Measurements from ENCODE around the gene PPP3R1. TPM values are rescaled to one million over a fixed set of nuclear protein-coding genes. Genes with fewer than 3 reads are reported as not detected.

Gene PPP3R1
- total RNA-seq, 3 donors from 2014 or later: 73.5 to 84.0 (median 74.2) TPM

DNA sequence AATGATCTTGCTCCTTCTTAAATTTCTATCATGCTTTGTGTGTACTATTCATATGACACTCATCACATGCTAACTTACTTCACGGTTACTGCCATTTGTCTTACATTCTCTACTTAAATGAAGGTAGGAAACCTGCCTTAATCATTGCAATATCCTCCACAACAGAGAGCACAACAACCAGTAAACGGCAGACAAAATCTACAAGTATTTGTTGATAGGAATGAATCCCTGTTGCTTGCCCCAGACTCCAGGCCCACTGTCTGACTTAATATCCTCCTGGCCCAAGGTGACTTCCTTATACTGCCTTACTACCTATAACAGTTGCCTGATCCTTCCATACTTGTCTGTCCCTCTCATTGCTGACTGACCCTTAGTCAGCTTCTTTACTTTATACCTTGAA is 3.5 kb downstream of the PPP3R1 start:
- Mint-ChIP-seq H3K9me3 (no peaks in the 10 kb centered on the region), H3K27me3 (ENCODE audit: low read depth) (no peaks in the 10 kb centered on the region), H3K36me3 (ENCODE audit: insufficient read depth) (peaks cover 6% of the 10 kb centered on the region), H3K4me3 (no peak overlapping the region), H3K4me1 (ENCODE audit: low read depth) (peaks cover 17% of the 10 kb centered on the region)
- no peak for ATAC-seq
- no peak for DNase-seq

- Mint-ChIP-seq H3K4me3 (no peak overlapping the region), H3K9me3 (no peaks in the 10 kb centered on the region), H3K36me3 (ENCODE audit: insufficient read depth) (peaks cover 6% of the 10 kb centered on the region), H3K27me3 (ENCODE audit: low read depth) (no peaks in the 10 kb centered on the region), H3K4me1 (ENCODE audit: low read depth) (peaks cover 13% of the 10 kb centered on the region)
- ATAC-seq (no peak), DNase-seq (no peak)
These were observed 4.0 kb downstream of the PPP3R1 start for GRCh38 chr2:68248361-68248760.

DNA sequence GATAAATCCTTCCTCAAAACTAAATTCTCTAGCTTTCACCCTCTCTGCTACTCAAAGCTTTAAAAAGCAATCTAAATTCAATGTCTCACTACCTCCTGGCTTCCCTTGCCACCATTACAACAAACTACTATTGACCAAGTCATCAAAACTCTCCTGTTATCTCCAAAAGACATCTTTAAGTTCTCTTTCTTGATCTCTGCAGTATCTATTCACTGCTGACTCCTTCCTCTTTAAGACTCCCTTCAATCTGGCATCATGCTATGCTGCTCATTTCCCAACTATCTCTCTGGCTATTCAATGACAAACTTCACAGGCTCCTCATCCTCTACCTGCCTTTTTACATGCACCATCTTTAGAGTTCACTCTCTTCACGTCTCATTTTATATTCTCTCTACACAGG is 5.9 kb downstream of the PPP3R1 start:
- peaks cover 20% of the 10 kb centered on the region for H3K4me1 Mint-ChIP-seq (ENCODE audit: low read depth)
- ATAC-seq (no peak), DNase-seq (no peak)
- peaks cover 5% of the 10 kb centered on the region for H3K36me3 Mint-ChIP-seq (ENCODE audit: insufficient read depth)
- no peaks in the 10 kb centered on the region for H3K9me3 Mint-ChIP-seq
- H3K4me3 Mint-ChIP-seq: no peak overlapping the region
- H3K27me3 Mint-ChIP-seq (ENCODE audit: low read depth): no peaks in the 10 kb centered on the region

DNA sequence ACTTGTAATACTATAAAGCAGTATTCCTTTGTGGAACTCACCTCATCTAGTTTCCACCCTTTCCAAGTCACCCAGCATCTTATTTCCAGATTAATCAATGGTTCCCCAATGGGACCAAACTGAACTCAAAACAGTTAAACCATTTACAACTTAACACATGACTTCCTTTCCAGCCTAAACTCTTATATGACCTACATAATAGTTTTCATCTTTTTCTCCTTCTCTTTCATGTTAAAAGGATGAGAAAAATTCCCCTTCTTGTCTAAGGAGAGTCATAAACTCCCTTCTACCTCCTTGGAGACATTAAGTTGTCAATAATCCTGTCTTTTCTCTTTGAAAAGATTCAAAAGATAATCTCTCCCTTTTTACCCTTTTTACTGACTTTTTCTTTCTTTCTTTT is 6.7 kb downstream of the PPP3R1 start:
- H3K4me1 Mint-ChIP-seq (ENCODE audit: low read depth): peaks cover 26% of the 10 kb centered on the region
- no peaks in the 10 kb centered on the region for H3K27me3 Mint-ChIP-seq (ENCODE audit: low read depth)
- ATAC-seq: no peak
- no peak overlapping the region for H3K4me3 Mint-ChIP-seq
- H3K36me3 Mint-ChIP-seq (ENCODE audit: insufficient read depth): peaks cover 7% of the 10 kb centered on the region
- no peaks in the 10 kb centered on the region for H3K9me3 Mint-ChIP-seq
- no peak for DNase-seq

DNA sequence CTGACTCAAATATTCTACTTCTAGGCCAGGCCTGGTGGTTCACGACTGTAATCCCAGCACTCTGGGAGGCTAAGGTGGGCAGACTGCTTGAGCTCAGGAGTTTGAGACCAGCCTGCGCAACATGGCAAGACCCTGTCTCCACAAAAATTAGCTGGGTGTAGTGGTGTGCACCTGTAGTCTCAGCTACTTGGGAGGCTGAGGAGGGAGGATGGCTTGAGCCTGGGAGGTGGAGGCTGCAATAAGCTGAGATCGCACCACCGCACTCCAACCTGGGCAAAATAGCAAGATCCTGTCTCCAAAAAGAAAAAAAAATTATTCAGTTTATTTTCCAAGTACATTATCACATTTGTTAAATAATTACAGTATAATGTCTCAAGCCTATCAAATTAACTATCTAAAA is 7.3 kb downstream of the PPP3R1 start:
- peaks cover 8% of the 10 kb centered on the region for H3K36me3 Mint-ChIP-seq (ENCODE audit: insufficient read depth)
- no peak overlapping the region for H3K4me3 Mint-ChIP-seq
- no peaks in the 10 kb centered on the region for H3K9me3 Mint-ChIP-seq
- no peak for DNase-seq
- ATAC-seq: no peak
- H3K27me3 Mint-ChIP-seq (ENCODE audit: low read depth): no peaks in the 10 kb centered on the region
- peaks cover 27% of the 10 kb centered on the region for H3K4me1 Mint-ChIP-seq (ENCODE audit: low read depth)

GRCh38 chr2:68244456-68244855 is 7.9 kb downstream of the PPP3R1 start:
- Mint-ChIP-seq H3K4me3 (no peak overlapping the region), H3K9me3 (no peaks in the 10 kb centered on the region), H3K36me3 (ENCODE audit: insufficient read depth) (peaks cover 6% of the 10 kb centered on the region), H3K4me1 (ENCODE audit: low read depth) (peaks cover 27% of the 10 kb centered on the region), H3K27me3 (ENCODE audit: low read depth) (no peaks in the 10 kb centered on the region)
- DNase-seq (no peak), ATAC-seq (no peak)

DNA sequence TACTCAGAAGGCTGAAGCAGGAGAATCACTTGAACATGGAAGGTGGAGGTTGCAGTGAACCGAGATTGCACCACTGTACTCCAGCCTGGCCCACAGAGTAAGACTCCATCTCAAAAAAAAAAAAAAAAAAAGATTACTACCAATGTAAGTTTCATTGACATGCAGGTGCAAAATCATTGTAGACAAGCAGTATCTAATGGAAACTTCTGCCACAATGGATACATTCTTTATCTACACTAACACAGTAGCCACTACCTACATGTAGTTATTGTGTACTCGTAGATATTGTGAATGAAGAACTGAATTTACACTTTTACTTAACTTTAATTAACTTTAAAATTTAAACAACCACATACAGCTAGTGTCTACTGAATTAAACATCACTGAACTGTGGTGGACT is 10.6 kb downstream of the PPP3R1 start:
- Mint-ChIP-seq H3K27me3 (ENCODE audit: low read depth) (no peaks in the 10 kb centered on the region), H3K36me3 (ENCODE audit: insufficient read depth) (peaks cover 14% of the 10 kb centered on the region), H3K4me3 (no peak overlapping the region), H3K9me3 (no peaks in the 10 kb centered on the region), H3K4me1 (ENCODE audit: low read depth) (peaks cover 52% of the 10 kb centered on the region)
- ATAC-seq: no peak
- no peak for DNase-seq

DNA sequence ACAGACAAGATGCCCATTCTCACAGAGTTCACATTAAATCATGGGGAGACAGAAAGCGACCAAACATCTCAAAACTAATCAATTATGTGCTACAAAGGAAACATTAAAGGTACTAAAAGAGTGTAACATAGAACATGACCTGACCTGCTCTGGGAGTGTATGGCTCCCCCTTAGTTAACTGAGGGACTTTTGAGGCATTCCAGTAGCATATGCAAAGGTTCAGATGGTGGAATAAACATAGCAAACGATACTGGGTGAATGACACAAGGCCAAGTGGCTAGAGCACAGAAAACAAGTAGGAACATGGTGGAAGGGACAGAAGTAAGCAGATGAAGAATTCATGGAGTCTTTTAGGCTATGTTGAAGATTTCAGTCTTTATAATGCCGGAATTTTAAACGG is 11.9 kb downstream of the PPP3R1 start:
- peaks cover 65% of the 10 kb centered on the region for H3K4me1 Mint-ChIP-seq (ENCODE audit: low read depth)
- H3K36me3 Mint-ChIP-seq (ENCODE audit: insufficient read depth): peaks cover 14% of the 10 kb centered on the region
- no peaks in the 10 kb centered on the region for H3K9me3 Mint-ChIP-seq
- ATAC-seq: no peak
- no peaks in the 10 kb centered on the region for H3K27me3 Mint-ChIP-seq (ENCODE audit: low read depth)
- DNase-seq: no peak
- H3K4me3 Mint-ChIP-seq: no peak overlapping the region

DNA sequence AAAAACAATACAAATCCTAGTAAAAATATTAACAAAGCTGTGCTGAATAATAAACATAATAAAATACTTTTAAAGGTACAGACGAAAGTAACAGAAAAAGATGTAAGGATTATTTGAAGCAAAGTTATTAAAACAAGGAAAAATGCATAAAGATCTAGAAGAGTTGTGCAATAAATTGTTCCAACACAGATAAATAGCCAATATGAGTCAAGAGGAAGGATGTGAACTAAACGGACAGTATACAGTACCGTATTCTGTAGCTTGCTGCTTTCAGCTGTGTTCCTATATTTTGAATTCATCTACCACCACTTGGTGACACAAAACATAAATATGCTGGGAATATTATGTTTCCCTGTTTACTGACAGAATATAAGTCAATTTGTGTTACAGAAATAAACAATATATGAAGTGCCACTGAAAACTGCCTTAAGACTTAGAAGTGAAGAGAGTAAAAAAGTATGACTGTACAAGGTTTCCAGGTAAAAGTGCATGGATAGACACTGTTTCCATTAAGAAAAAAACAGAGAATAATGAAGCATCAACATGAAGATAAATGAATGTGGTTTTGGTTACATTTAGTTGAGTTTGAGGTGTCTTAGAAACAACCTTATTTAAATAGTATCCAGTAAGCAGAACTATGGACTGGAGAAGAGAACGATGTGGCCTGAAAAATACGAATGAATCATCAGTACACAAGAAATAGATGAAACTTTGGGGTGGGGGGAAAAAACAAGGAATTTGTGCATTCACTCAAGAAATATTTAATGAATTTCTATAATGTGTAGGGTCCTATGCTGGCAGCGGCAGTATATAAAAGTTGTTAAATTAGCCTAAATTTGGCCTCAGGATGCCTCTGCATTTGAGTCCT is 13.1 kb downstream of the PPP3R1 start:
- no peaks in the 10 kb centered on the region for H3K27me3 Mint-ChIP-seq (ENCODE audit: low read depth)
- peaks cover 77% of the 10 kb centered on the region for H3K4me1 Mint-ChIP-seq (ENCODE audit: low read depth)
- ATAC-seq (peak in 1 of 2 donors; percentile 27), DNase-seq (no peak)
- H3K4me3 Mint-ChIP-seq: peak overlapping the region; percentile 22
- peaks cover 17% of the 10 kb centered on the region for H3K36me3 Mint-ChIP-seq (ENCODE audit: insufficient read depth)
- no peaks in the 10 kb centered on the region for H3K9me3 Mint-ChIP-seq

DNA sequence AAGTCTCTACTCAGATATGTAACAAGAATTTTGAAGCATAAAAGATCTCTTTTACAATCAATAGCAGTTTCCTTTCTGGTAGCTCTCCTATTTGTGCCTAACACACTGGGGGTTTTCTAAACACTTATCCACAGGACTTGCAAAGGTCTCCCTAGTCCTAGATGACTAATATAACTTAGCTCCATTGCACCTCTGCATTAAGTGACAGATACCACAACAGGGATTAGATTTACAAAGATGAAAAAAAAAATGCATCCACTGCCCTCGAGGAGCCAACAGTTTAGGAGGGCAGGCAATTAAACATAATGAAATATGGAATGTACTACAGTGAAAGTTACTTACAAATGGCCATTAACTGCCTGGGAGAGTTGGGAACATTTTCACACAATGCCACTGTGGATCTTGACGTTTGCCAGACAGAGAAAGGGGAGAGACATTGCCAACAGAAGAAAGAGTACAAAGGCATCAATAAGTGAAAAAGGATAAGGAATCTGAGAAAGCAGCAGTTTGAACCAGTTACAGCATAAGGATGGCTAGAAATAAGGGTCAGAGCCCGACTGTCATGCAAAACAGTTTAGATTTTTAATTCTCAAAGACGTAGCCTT is 14.3 kb downstream of the PPP3R1 start:
- ATAC-seq: no peak
- no peaks in the 10 kb centered on the region for H3K27me3 Mint-ChIP-seq (ENCODE audit: low read depth)
- no peaks in the 10 kb centered on the region for H3K9me3 Mint-ChIP-seq
- H3K36me3 Mint-ChIP-seq (ENCODE audit: insufficient read depth): peaks cover 17% of the 10 kb centered on the region
- no peak for DNase-seq
- peak overlapping the region; percentile 57 for H3K4me3 Mint-ChIP-seq
- H3K4me1 Mint-ChIP-seq (ENCODE audit: low read depth): peaks cover 85% of the 10 kb centered on the region

DNA sequence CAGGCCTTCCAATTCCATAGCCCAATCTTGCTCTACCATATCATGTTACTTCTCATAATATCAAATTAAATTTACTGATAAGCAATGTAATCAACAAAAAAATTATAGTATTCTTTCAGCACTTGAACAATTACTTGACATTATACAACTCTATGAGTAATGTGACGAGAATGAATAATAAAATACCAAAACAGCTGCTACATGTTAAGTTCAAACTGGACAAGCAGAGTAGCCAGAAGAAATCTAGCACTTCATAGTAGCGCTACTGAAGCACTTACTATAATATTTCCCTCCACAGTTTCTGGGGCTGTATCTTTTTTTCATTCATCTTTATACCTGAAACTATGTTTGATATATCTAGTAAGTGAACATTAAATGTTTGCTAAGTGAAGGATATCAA is 14.9 kb downstream of the PPP3R1 start:
- ATAC-seq: no peak

GRCh38 chr2:68236876-68237275 is 15.5 kb downstream of the PPP3R1 start:
- Mint-ChIP-seq H3K36me3 (ENCODE audit: insufficient read depth) (peaks cover 17% of the 10 kb centered on the region), H3K4me3 (no peak overlapping the region), H3K9me3 (no peaks in the 10 kb centered on the region), H3K27me3 (ENCODE audit: low read depth) (no peaks in the 10 kb centered on the region), H3K4me1 (ENCODE audit: low read depth) (peaks cover 86% of the 10 kb centered on the region)
- ATAC-seq (no peak), DNase-seq (no peak)

More for the DNA sequence above, 14.9 kb downstream of the PPP3R1 start:
- H3K4me3 Mint-ChIP-seq: no peak overlapping the region
- H3K9me3 Mint-ChIP-seq: no peaks in the 10 kb centered on the region
- H3K4me1 Mint-ChIP-seq (ENCODE audit: low read depth): peaks cover 85% of the 10 kb centered on the region
- H3K36me3 Mint-ChIP-seq (ENCODE audit: insufficient read depth): peaks cover 17% of the 10 kb centered on the region
- H3K27me3 Mint-ChIP-seq (ENCODE audit: low read depth): no peaks in the 10 kb centered on the region
- no peak for DNase-seq

- H3K27me3 Mint-ChIP-seq (ENCODE audit: low read depth): no peaks in the 10 kb centered on the region
- H3K4me1 Mint-ChIP-seq (ENCODE audit: low read depth): peaks cover 89% of the 10 kb centered on the region
- H3K36me3 Mint-ChIP-seq (ENCODE audit: insufficient read depth): peaks cover 14% of the 10 kb centered on the region
- H3K4me3 Mint-ChIP-seq: peak overlapping the region; percentile 24
- no peaks in the 10 kb centered on the region for H3K9me3 Mint-ChIP-seq
- peak; percentile 30 to 48 for ATAC-seq
- no peak for DNase-seq
These were observed 16.1 kb downstream of the PPP3R1 start for GRCh38 chr2:68236103-68236734.

- no peak for ATAC-seq
- peaks cover 90% of the 10 kb centered on the region for H3K4me1 Mint-ChIP-seq (ENCODE audit: low read depth)
- no peaks in the 10 kb centered on the region for H3K9me3 Mint-ChIP-seq
- no peak overlapping the region for H3K4me3 Mint-ChIP-seq
- no peak for DNase-seq
- peaks cover 16% of the 10 kb centered on the region for H3K36me3 Mint-ChIP-seq (ENCODE audit: insufficient read depth)
- H3K27me3 Mint-ChIP-seq (ENCODE audit: low read depth): no peaks in the 10 kb centered on the region
These were observed 17.2 kb downstream of the PPP3R1 start for GRCh38 chr2:68235090-68235489.

DNA sequence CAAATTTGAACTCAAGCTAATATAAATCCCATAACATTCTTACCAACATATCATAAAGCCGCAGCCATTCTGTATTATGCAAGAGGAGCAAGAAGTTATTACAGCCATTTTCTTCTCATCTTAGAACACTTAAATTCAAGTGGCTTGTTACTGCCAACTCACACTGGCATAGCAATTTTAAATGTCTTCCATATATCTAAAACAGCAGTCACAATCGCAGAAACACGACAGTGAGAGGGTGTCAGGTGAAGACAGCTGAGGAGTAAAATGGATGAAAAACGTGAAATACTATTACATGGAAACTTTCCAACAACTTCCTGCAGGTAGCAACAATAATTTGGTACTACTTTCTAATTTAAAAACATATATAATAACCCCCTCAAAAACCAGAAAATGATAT is 17.9 kb downstream of the PPP3R1 start:
- DNase-seq (no peak), ATAC-seq (no peak)
- H3K27me3 Mint-ChIP-seq (ENCODE audit: low read depth): no peaks in the 10 kb centered on the region
- H3K4me1 Mint-ChIP-seq (ENCODE audit: low read depth): peaks cover 89% of the 10 kb centered on the region
- no peak overlapping the region for H3K4me3 Mint-ChIP-seq
- H3K36me3 Mint-ChIP-seq (ENCODE audit: insufficient read depth): peaks cover 16% of the 10 kb centered on the region
- no peaks in the 10 kb centered on the region for H3K9me3 Mint-ChIP-seq

All from activated T-cell treated with anti-CD3 and anti-CD28 coated beads, Interleukin-2, amount 50 U/mL, for 4 hours (primary cell).